Tongue (tissue), 2 donors: ENCODE results near the gene SLC2A14. TPM values are rescaled to one million over a fixed set of nuclear protein-coding genes. Genes with fewer than 3 reads are reported as not detected.

Experiments used
- small RNA-seq: library from RNA; depleted of rRNA; stranded (forward); fragments of <200 nt; gene quantifications from one replicate; pipeline ENCODE3, GENCODE V24; 2014; ENCODE audit warnings: low replicate concordance
- total RNA-seq: library from RNA; depleted of rRNA; stranded (reverse); fragments of >200 nt; gene quantifications from one replicate; pipeline ENCODE4 v1.2.3, GENCODE V29; 2014

SLC2A14 gene
- total RNA-seq, 1 donor from 2014 or later = not detected

Small RNA genes lying within 50 kb of the gene (small RNA-seq; reads per million reads assigned to genes)
- gene RF00019 = not detected

Other genes with a start within 250 kb of the SLC2A14 start
- not detected for gene APOBEC1, start 207.0 kb downstream of the SLC2A14 start, total RNA-seq
- gene GDF3, start 177.1 kb downstream of the SLC2A14 start, total RNA-seq = not detected
- gene DPPA3, start 161.5 kb downstream of the SLC2A14 start, total RNA-seq = not detected
- not detected for gene CLEC4C, start 125.5 kb downstream of the SLC2A14 start, total RNA-seq
- not detected for gene NANOGNB, start 107.7 kb downstream of the SLC2A14 start, total RNA-seq
- gene NANOG, start 83.5 kb downstream of the SLC2A14 start, total RNA-seq = not detected
- gene SLC2A3, start 63.3 kb upstream of the SLC2A14 start, total RNA-seq = 60.8 TPM
- 14.7 TPM for gene FOXJ2, start 159.8 kb upstream of the SLC2A14 start, total RNA-seq
- gene C3AR1, start 193.4 kb upstream of the SLC2A14 start, total RNA-seq = 2.6 TPM
- 55.2 TPM for gene NECAP1, start 209.4 kb upstream of the SLC2A14 start, total RNA-seq